BJ (cell line): ENCODE results near the gene ENTPD8. TPM values are rescaled to one million over a fixed set of nuclear protein-coding genes. Genes with fewer than 3 reads are reported as not detected.
A peak's percentile ranks its signal among the peaks of the same experiment; 100 is the strongest.

ENCODE experiments used
- CTCF ChIA-PET: fragments of 350-600 bp; formaldehyde crosslinking; extraction: SDS; loops from one replicate; lab custom pipeline; 2021; ENCODE audit warnings: antibody characterized with exemption, inconsistent platforms; lab: Yijun Ruan, JAX
- POLR2A ChIA-PET: fragments of 300-600 bp; sonication (Branson Sonifier 250); formaldehyde crosslinking; extraction: SDS; loops from one replicate; lab custom pipeline; 2021; ENCODE audit warnings: antibody characterized with exemption; lab: Charles Lee
- DNase-seq: peaks from one replicate; pipeline ENCODE4 v3.0.0-alpha.2; 2011; ENCODE audit warnings: low read depth
- H3K27me3 ChIP-seq: 2 replicates; pipeline ENCODE4 v1.6.0; 2011; ENCODE audit warnings: low read length; ENCODE audit not compliant: control insufficient read depth, insufficient read depth
- H3K36me3 ChIP-seq: 2 replicates; pipeline ENCODE4 v1.5.1; 2011; ENCODE audit warnings: low read length; ENCODE audit not compliant: control insufficient read depth, insufficient read depth
- H3K4me3 ChIP-seq: 2 replicates; pipeline ENCODE4 v1.5.1; 2011; ENCODE audit warnings: low read depth, mild to moderate bottlenecking, control low read depth, low read length
- polyA plus RNA-seq: library from polyadenylated mRNA; depleted of rRNA; stranded (reverse); fragments of >200 nt; gene quantifications from 2 replicates; pipeline ENCODE4 v1.2.3, GENCODE V29; 2011
- TF ChIP-seq, protein P1 (sequence below): IDR thresholded peaks from 2 replicates; pipeline ENCODE4 v1.5.1; 2011; ENCODE audit warnings: low read depth, mild to moderate bottlenecking, control low read depth, inconsistent platforms, low read length, moderate library complexity; ENCODE audit not compliant: insufficient read depth

The ENTPD8 gene
- polyA plus RNA-seq, 1 experiment: not detected

GRCh38 chr9:137457406-137458193 is 16.4 kb upstream of the ENTPD8 start:
- no peak for DNase-seq
- Histone ChIP-seq H3K4me3 (peak overlapping the region; percentile 80), H3K27me3 (no peaks in the 10 kb centered on the region), H3K36me3 (peaks cover 15% of the 10 kb centered on the region)
- ChIA-PET CTCF (interaction anchor here (1.0 kb wide), 1 partner anchor 35 kb away, joined by 4 read pairs; the partner anchor contains the start of gene EXD3), POLR2A (no interaction called here)
- TF ChIP-seq, protein P1, sequence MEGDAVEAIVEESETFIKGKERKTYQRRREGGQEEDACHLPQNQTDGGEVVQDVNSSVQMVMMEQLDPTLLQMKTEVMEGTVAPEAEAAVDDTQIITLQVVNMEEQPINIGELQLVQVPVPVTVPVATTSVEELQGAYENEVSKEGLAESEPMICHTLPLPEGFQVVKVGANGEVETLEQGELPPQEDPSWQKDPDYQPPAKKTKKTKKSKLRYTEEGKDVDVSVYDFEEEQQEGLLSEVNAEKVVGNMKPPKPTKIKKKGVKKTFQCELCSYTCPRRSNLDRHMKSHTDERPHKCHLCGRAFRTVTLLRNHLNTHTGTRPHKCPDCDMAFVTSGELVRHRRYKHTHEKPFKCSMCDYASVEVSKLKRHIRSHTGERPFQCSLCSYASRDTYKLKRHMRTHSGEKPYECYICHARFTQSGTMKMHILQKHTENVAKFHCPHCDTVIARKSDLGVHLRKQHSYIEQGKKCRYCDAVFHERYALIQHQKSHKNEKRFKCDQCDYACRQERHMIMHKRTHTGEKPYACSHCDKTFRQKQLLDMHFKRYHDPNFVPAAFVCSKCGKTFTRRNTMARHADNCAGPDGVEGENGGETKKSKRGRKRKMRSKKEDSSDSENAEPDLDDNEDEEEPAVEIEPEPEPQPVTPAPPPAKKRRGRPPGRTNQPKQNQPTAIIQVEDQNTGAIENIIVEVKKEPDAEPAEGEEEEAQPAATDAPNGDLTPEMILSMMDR: no peak

- Histone ChIP-seq H3K4me3 (no peak overlapping the region), H3K36me3 (peaks cover 18% of the 10 kb centered on the region), H3K27me3 (no peaks in the 10 kb centered on the region)
- TF ChIP-seq, protein P1: no peak
- no peak for DNase-seq
- POLR2A ChIA-PET: no interaction called here
- CTCF ChIA-PET: interaction anchor here (1.0 kb wide), 1 partner anchor 34 kb away, joined by 4 read pairs; the partner anchor contains the start of gene EXD3
Measured at GRCh38 chr9:137456864-137457405, 15.8 kb upstream of the ENTPD8 start.

DNA sequence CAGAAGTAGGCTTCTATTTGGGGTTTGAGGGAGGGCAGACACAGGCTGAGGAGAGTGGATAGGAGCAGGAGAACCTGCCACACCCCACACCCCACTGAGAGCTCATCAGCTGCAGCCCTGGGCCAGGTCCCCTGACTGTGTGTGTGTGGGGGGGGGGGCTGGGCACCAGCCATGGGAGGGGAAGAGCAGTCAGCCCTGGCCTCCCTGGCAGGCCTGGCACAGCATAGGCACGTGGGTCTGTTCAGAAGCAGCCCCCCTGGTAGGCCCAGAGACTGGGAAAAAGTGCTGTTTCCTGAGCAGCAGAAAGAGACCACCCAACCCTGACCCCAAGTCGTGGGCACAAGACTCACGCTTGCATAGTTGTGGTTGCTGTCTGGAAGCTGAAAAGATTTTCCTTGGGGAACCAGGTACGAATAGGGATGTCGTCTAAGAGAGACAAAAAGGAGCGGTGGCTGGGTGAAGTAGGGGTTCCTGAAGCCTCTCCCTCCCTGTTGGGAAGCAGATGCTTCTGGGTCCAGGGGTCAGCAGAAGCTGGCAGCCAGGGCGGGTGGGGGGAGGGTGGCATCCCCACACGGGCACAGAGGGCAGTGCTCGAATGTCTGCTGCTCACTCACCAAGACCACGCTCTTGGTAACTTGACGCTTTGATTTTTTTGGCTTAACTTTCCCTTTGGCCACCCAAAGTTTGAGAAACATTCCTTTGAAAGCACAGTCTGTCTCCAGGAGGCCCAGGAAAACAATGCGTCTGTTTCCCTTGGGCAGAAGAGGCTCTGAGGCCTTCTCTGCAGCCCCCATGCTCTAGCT is 15.1 kb upstream of the ENTPD8 start:
- CTCF ChIA-PET: interaction anchor here (0.8 to 1.0 kb wide), 2 partner anchors 26 to 34 kb away, joined by 3 to 4 read pairs; partner anchors contain the start of gene EXD3
- Histone ChIP-seq H3K4me3 (no peak overlapping the region), H3K27me3 (no peaks in the 10 kb centered on the region), H3K36me3 (peaks cover 18% of the 10 kb centered on the region)
- DNase-seq: no peak
- POLR2A ChIA-PET: no interaction called here
- TF ChIP-seq, protein P1: no peak

- ChIA-PET CTCF (interaction anchor here (0.8 kb wide), 1 partner anchor 27 kb away, joined by 3 read pairs; no protein-coding TSS in a partner anchor), POLR2A (no interaction called here)
- Histone ChIP-seq H3K4me3 (no peak overlapping the region), H3K36me3 (peaks cover 18% of the 10 kb centered on the region), H3K27me3 (no peaks in the 10 kb centered on the region)
- TF ChIP-seq, protein P1: no peak
- no peak for DNase-seq
Measured at GRCh38 chr9:137455359-137455991, 14.3 kb upstream of the ENTPD8 start.
